Measurements from ENCODE around the gene OR1F1.

Gene OR1F1

GRCh38 chr16:3234543-3234856 lies 46.5 kb downstream of the OR1F1 start:
- Histone ChIP-seq H3K27ac (peak overlapping the region; percentile 80), H3K4me2 (peak overlapping the region; percentile 81), H3K4me1 (ENCODE audit: low read depth, poor library complexity, severe bottlenecking) (peaks cover 11% of the 10 kb centered on the region), H3K79me2 (ENCODE audit: insufficient read depth, low read depth) (peaks cover 11% of the 10 kb centered on the region), H3K9ac (peak overlapping the region; percentile 81), H4K20me1 (ENCODE audit: insufficient read depth) (no peaks in the 10 kb centered on the region), H3K27me3 (ENCODE audit: insufficient read depth, low read depth) (no peaks in the 10 kb centered on the region), H3K4me3 (IDR thresholded peaks at IDR 0.05; ENCODE audit: insufficient read depth, low read depth, low read length) (no peak overlapping the region), H2AFZ (ENCODE audit: low read depth) (peak overlapping the region; percentile 92), H3K36me3 (ENCODE audit: insufficient read depth) (peaks cover 19% of the 10 kb centered on the region; the same call in 1 of the 2 replicates)
- TF ChIP-seq, protein P1, sequence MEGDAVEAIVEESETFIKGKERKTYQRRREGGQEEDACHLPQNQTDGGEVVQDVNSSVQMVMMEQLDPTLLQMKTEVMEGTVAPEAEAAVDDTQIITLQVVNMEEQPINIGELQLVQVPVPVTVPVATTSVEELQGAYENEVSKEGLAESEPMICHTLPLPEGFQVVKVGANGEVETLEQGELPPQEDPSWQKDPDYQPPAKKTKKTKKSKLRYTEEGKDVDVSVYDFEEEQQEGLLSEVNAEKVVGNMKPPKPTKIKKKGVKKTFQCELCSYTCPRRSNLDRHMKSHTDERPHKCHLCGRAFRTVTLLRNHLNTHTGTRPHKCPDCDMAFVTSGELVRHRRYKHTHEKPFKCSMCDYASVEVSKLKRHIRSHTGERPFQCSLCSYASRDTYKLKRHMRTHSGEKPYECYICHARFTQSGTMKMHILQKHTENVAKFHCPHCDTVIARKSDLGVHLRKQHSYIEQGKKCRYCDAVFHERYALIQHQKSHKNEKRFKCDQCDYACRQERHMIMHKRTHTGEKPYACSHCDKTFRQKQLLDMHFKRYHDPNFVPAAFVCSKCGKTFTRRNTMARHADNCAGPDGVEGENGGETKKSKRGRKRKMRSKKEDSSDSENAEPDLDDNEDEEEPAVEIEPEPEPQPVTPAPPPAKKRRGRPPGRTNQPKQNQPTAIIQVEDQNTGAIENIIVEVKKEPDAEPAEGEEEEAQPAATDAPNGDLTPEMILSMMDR (conservative IDR thresholded peaks at IDR 0.05; ENCODE audit: low read depth, low read length), result no peak

GRCh38 chr16:3234857-3235561 lies 47.0 kb downstream of the OR1F1 start, which contains the start of gene ZNF200:
ZNF200 (minus strand) TSS chr16:3235158; CDS start chr16:3233755, 1,403 bp downstream.
- peak within 1 kb of the TSS; percentile 92 for H2AFZ ChIP-seq (ENCODE audit: low read depth)
- H3K4me1 ChIP-seq (ENCODE audit: low read depth, poor library complexity, severe bottlenecking), result peaks cover 11% of the 10 kb centered on the region
- TF ChIP-seq, protein P1 (conservative IDR thresholded peaks at IDR 0.05; ENCODE audit: low read depth, low read length), result no peak
- no peak within 1 kb of the TSS for H3K4me3 ChIP-seq (IDR thresholded peaks at IDR 0.05; ENCODE audit: insufficient read depth, low read depth, low read length)
- peaks cover 19% of the 10 kb centered on the region; the same call in 1 of the 2 replicates for H3K36me3 ChIP-seq (ENCODE audit: insufficient read depth)
- H3K27ac ChIP-seq, result peak within 1 kb of the TSS; percentile 80
- peaks cover 11% of the 10 kb centered on the region for H3K79me2 ChIP-seq (ENCODE audit: insufficient read depth, low read depth)
- peak within 1 kb of the TSS; percentile 81 for H3K4me2 ChIP-seq
- no peaks in the 10 kb centered on the region for H3K27me3 ChIP-seq (ENCODE audit: insufficient read depth, low read depth)
- H3K9ac ChIP-seq, result peak within 1 kb of the TSS; percentile 81
- no peaks in the 10 kb centered on the region for H4K20me1 ChIP-seq (ENCODE audit: insufficient read depth)

GRCh38 chr16:3235856-3236669 lies 48.1 kb downstream of the OR1F1 start:
- Histone ChIP-seq H3K27ac (no peak overlapping the region), H3K27me3 (ENCODE audit: insufficient read depth, low read depth) (no peaks in the 10 kb centered on the region), H3K4me3 (IDR thresholded peaks at IDR 0.05; ENCODE audit: insufficient read depth, low read depth, low read length) (no peak overlapping the region), H3K79me2 (ENCODE audit: insufficient read depth, low read depth) (peaks cover 11% of the 10 kb centered on the region), H4K20me1 (ENCODE audit: insufficient read depth) (no peaks in the 10 kb centered on the region), H3K36me3 (ENCODE audit: insufficient read depth) (peaks cover 9% of the 10 kb centered on the region; the same call in 1 of the 2 replicates), H2AFZ (ENCODE audit: low read depth) (no peak overlapping the region), H3K4me2 (no peak overlapping the region), H3K9ac (no peak overlapping the region), H3K4me1 (ENCODE audit: low read depth, poor library complexity, severe bottlenecking) (peaks cover 11% of the 10 kb centered on the region)
- TF ChIP-seq, protein P1 (conservative IDR thresholded peaks at IDR 0.05; ENCODE audit: low read depth, low read length), result no peak

DNA sequence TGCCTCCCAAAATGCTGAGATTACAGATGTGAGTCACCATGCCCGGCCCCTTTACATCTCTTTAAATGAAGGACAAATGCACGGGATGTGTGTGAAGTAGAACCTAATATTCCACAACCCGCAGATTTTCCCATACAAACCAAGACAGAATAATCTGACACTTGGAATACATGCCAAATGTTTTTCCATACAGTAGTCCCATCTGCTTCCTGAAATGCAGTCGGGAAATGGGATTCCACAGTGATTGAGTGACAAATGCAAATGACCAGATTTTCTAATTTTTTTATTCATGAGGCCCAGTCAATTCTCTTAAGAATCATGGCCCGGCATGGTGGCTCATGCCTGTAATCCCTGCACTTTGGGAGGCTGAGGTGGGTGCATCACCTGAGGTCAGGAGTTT lies 53.8 kb downstream of the OR1F1 start:
- Histone ChIP-seq H3K4me2 (no peak overlapping the region), H3K27ac (no peak overlapping the region), H3K9ac (no peak overlapping the region), H2AFZ (ENCODE audit: low read depth) (no peak overlapping the region), H3K79me2 (ENCODE audit: insufficient read depth, low read depth) (no peaks in the 10 kb centered on the region), H3K4me3 (IDR thresholded peaks at IDR 0.05; ENCODE audit: insufficient read depth, low read depth, low read length) (no peak overlapping the region), H3K36me3 (ENCODE audit: insufficient read depth) (no peaks in the 10 kb centered on the region), H4K20me1 (ENCODE audit: insufficient read depth) (no peaks in the 10 kb centered on the region), H3K4me1 (ENCODE audit: low read depth, poor library complexity, severe bottlenecking) (no peaks in the 10 kb centered on the region), H3K27me3 (ENCODE audit: insufficient read depth, low read depth) (no peaks in the 10 kb centered on the region; the same call in 1 of the 2 replicates)
- TF ChIP-seq, protein P1 (conservative IDR thresholded peaks at IDR 0.05; ENCODE audit: low read depth, low read length), result no peak
